ENCODE measurements around the gene DIP2B.
A peak's percentile ranks its signal among the peaks of the same experiment; 100 is the strongest.

The DIP2B gene

DNA sequence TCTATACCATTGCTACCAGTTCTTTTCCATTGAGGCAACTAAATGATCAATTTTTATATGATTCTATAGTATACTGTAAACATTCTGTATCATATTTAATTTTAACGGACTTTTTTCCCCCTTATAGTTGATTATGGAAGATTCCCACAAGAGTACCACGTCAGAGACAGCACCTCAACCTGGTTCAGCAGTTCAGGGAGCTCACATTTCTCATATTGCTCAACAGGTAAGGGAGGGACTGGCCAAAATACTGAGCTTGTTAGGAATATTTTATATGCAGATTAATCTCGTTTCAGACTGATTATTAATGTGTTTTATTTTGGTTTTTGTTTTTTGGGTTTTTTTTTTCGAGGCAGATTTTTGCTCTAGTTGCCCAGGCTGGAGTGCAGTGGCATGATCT is 275.2 kb downstream of the DIP2B start:
- ATAC-seq (replicated peaks; ENCODE audit: extremely low read depth, poor library complexity, severe bottlenecking) (no peak), DNase-seq (ENCODE audit: low spot score in 2 of 2) (no peak)
- Mint-ChIP-seq H3K4me3 (no peak overlapping the region), H3K9me3 (no peaks in the 10 kb centered on the region), H3K36me3 (ENCODE audit: insufficient read depth) (peaks cover 21% of the 10 kb centered on the region), H3K4me1 (peaks cover 28% of the 10 kb centered on the region), H3K27ac (ENCODE audit: low read depth) (no peak overlapping the region), H3K27me3 (no peaks in the 10 kb centered on the region)

DNA sequence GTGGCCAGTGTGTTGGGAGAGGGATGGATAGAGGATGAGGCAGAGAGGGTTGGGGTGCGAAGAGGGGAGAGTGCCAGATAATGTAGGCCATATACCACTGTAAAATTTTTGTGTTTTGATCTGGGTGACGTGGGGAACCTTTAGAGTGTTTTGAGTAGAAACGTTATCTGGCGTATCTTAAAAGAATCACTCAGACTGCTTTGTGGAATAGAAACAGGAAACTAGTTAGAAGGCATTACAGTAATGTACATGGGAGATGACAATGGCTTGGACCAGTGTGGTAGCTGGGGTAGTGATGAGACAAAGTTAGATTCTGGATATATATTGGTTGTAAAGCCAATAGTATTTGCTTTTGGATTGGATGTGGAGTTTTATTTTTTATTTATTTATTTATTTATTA is 279.7 kb downstream of the DIP2B start:
- no peaks in the 10 kb centered on the region for H3K9me3 Mint-ChIP-seq

DNA sequence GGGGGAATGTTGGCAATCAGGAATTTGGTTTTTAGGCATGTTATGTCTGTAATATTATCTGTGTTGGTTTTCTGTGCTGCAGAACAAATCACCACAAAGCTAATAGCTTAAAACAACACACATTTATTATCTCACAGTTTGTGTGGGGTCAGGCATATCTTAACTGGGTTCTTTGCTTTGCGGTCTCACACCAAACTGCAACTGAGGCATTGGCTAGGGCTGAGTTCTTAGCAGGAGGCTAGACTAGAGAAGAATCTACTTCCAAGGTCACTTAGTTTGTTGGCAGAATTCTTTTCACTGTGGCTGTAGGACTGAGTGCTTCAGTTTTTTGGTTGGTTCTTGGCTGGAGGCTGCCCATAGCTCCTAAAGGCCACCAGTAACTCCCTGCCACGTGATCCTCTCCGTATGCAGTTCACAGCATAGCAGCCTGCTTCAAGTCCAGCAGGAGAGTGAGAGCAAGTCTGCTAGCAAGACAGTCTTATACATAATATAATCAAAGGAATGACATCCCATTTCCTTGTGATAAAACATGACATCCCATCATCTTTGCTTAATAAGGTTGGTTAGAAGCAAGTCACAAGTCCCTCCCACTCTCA is 280.7 kb downstream of the DIP2B start:
- peaks cover 20% of the 10 kb centered on the region for H3K36me3 Mint-ChIP-seq (ENCODE audit: insufficient read depth)
- ATAC-seq (replicated peaks; ENCODE audit: extremely low read depth, poor library complexity, severe bottlenecking) = no peak
- no peak overlapping the region for H3K4me3 Mint-ChIP-seq
- no peak overlapping the region for H3K27ac Mint-ChIP-seq (ENCODE audit: low read depth)
- no peaks in the 10 kb centered on the region for H3K9me3 Mint-ChIP-seq
- peaks cover 17% of the 10 kb centered on the region for H3K4me1 Mint-ChIP-seq
- no peaks in the 10 kb centered on the region for H3K27me3 Mint-ChIP-seq
- no peak for DNase-seq (ENCODE audit: low spot score in 2 of 2)

More for the DNA sequence above, 279.7 kb downstream of the DIP2B start:
- Mint-ChIP-seq H3K27me3 (no peaks in the 10 kb centered on the region), H3K4me1 (peaks cover 11% of the 10 kb centered on the region), H3K4me3 (no peak overlapping the region), H3K36me3 (ENCODE audit: insufficient read depth) (peaks cover 22% of the 10 kb centered on the region), H3K27ac (ENCODE audit: low read depth) (peak overlapping the region; percentile 3)
- DNase-seq (ENCODE audit: low spot score in 2 of 2) = no peak
- ATAC-seq (replicated peaks; ENCODE audit: extremely low read depth, poor library complexity, severe bottlenecking) = no peak

DNA sequence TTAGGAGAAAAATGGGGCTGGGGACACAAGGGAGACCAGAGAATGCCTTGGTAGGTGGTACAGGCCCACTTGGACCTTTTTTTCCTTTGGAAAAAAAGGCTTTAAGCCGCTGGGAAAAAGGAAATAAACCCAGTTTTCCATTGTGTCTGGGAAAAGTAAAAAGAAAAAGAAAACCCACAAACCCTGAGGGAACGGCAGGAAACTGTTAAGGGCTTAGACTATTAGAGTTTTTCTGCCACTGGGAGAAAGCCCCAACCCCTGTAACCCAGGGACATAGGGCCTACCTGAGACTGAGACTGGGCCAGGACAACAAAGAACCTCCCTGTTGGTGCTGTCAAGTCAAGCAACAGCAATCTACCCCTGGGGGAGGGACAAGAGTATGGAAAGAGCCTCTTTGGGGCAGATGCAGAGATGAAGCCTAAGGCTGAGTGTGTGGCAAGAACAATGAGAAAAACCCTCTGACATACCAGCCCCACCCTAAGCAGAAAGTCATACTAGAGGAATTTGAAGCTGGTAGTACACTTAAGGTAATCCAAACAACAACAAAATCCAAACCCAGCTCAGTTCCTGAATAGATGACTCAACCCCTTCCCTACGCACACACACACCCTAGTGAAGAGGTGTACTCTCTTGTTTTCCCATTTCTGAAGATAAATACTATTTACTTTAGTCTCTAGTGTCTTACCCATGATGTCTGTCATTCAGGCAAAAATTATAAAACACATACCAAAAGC is 281.9 kb downstream of the DIP2B start:
- ATAC-seq (replicated peaks; ENCODE audit: extremely low read depth, poor library complexity, severe bottlenecking) = no peak
- no peak overlapping the region for H3K27ac Mint-ChIP-seq (ENCODE audit: low read depth)
- peaks cover 12% of the 10 kb centered on the region for H3K36me3 Mint-ChIP-seq (ENCODE audit: insufficient read depth)

DNA sequence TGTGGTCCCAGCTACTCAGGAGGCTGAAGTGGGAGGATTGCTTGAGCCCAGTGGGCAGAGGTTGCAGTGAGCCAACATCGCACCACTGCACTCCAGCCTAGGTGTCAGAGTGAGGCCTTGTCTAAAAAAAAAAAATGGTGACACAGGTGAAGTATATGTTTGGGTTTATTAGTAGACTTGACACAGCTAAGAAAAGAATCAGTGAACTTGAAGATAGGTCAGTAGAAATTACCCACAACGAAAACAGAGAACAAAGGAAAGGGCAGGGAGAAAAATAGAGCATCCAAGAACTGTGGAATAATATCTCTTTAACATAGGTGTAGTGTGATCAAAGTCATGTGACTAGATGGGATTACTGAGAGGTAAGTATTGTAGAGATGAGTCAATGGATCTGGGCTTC is 282.8 kb downstream of the DIP2B start:
- H3K4me3 Mint-ChIP-seq = no peak overlapping the region
- peaks cover 7% of the 10 kb centered on the region for H3K36me3 Mint-ChIP-seq (ENCODE audit: insufficient read depth)
- DNase-seq (ENCODE audit: low spot score in 2 of 2) (no peak), ATAC-seq (replicated peaks; ENCODE audit: extremely low read depth, poor library complexity, severe bottlenecking) (no peak)
- no peaks in the 10 kb centered on the region for H3K9me3 Mint-ChIP-seq
- H3K27me3 Mint-ChIP-seq = no peaks in the 10 kb centered on the region
- H3K27ac Mint-ChIP-seq (ENCODE audit: low read depth) = no peak overlapping the region
- H3K4me1 Mint-ChIP-seq = peaks cover 34% of the 10 kb centered on the region

More for the DNA sequence above, 281.9 kb downstream of the DIP2B start:
- no peak for DNase-seq (ENCODE audit: low spot score in 2 of 2)
- no peaks in the 10 kb centered on the region for H3K27me3 Mint-ChIP-seq
- no peaks in the 10 kb centered on the region for H3K9me3 Mint-ChIP-seq
- H3K4me1 Mint-ChIP-seq = peaks cover 29% of the 10 kb centered on the region
- no peak overlapping the region for H3K4me3 Mint-ChIP-seq

DNA sequence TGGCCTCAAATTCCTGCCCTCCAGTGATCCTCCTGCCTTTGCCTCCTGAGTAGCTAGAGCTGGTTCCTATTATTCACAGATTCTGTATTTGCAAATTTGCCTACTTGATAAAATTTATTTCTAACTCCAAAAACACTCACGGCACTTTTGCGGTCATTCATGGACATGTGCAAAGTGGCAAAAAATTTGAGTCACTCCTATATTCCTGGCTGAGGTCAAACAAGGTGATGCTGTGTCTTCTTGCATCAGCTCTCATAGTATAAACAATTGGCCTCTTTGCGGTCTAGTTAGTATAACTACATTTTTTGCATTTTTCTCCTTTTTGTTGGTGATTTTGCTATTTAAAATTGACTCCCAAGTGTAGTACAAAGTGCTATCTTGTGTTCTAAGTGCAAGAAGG is 283.8 kb downstream of the DIP2B start:
- H3K36me3 Mint-ChIP-seq (ENCODE audit: insufficient read depth) = peaks cover 5% of the 10 kb centered on the region
- no peak for ATAC-seq (replicated peaks; ENCODE audit: extremely low read depth, poor library complexity, severe bottlenecking)
- no peak for DNase-seq (ENCODE audit: low spot score in 2 of 2)
- no peak overlapping the region for H3K27ac Mint-ChIP-seq (ENCODE audit: low read depth)
- no peak overlapping the region for H3K4me3 Mint-ChIP-seq
- peaks cover 34% of the 10 kb centered on the region for H3K4me1 Mint-ChIP-seq
- H3K27me3 Mint-ChIP-seq = no peaks in the 10 kb centered on the region
- no peaks in the 10 kb centered on the region for H3K9me3 Mint-ChIP-seq

DNA sequence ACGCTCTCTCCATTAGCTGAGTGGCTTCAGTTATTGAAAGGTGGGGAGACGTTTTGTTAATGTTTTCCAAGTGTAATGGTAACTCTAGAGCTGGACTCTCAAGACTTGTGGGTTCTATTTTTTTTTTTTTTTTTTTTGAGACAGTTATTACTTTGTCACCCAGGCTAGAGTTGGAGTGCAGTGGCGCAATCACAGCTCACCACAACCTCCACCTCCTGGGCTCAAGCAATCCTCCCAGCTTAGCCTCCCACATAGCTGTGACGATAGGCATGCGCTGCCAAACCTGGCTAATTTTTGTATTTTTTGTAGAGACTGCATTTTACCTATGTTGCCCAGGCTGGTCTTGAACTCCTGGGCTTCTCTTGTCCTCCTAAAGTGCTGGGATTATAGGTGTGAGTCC is 285.3 kb downstream of the DIP2B start:
- peaks cover 26% of the 10 kb centered on the region for H3K4me1 Mint-ChIP-seq

More for the DNA sequence above, 285.3 kb downstream of the DIP2B start:
- H3K4me3 Mint-ChIP-seq = no peak overlapping the region
- no peaks in the 10 kb centered on the region for H3K27me3 Mint-ChIP-seq
- ATAC-seq (replicated peaks; ENCODE audit: extremely low read depth, poor library complexity, severe bottlenecking) = no peak
- peak overlapping the region; percentile 39 for H3K27ac Mint-ChIP-seq (ENCODE audit: low read depth)
- no peak for DNase-seq (ENCODE audit: low spot score in 2 of 2)
- H3K9me3 Mint-ChIP-seq = no peaks in the 10 kb centered on the region
- H3K36me3 Mint-ChIP-seq (ENCODE audit: insufficient read depth) = peaks cover 5% of the 10 kb centered on the region
